DLD1 (cell line): ENCODE data around the gene NETO2.

Experiments
- in situ Hi-C: cut with HindIII; loops from 2 replicates; pipeline ENCODE4 v1.10.0; 2017; ENCODE audit warnings: low sequenced_read_pairs

Gene NETO2

GRCh38 chr16:47049901-47050583 is 93.7 kb downstream of the NETO2 start:
- in situ Hi-C loops = loop anchor here (10.0 kb wide), 1 partner anchor 1135 kb away; no protein-coding TSS in a partner anchor

- in situ Hi-C loops = no loop called here
Measured at GRCh38 chr16:47047524-47048203, 96.1 kb downstream of the NETO2 start.

- in situ Hi-C loops = no loop called here
Measured at GRCh38 chr16:47046726-47047523, 96.8 kb downstream of the NETO2 start.

- in situ Hi-C loops = no loop called here
Measured at GRCh38 chr16:47045459-47045858, 98.3 kb downstream of the NETO2 start.

GRCh38 chr16:47045023-47045422 is 98.7 kb downstream of the NETO2 start:
- in situ Hi-C loops = no loop called here

- in situ Hi-C loops = no loop called here
Measured at GRCh38 chr16:47043970-47044684, 99.6 kb downstream of the NETO2 start.

- in situ Hi-C loops = no loop called here
Measured at GRCh38 chr16:47043200-47043599, 100.5 kb downstream of the NETO2 start.

- in situ Hi-C loops = no loop called here
Measured at GRCh38 chr16:47037746-47038458, 105.8 kb downstream of the NETO2 start.

- in situ Hi-C loops = no loop called here
Measured at GRCh38 chr16:47037396-47037745, 106.4 kb downstream of the NETO2 start.

- in situ Hi-C loops = no loop called here
Measured at GRCh38 chr16:47036201-47036600, 107.5 kb downstream of the NETO2 start.

GRCh38 chr16:47035436-47035835 is 108.3 kb downstream of the NETO2 start:
- in situ Hi-C loops = no loop called here

GRCh38 chr16:47034455-47034854 is 109.3 kb downstream of the NETO2 start:
- in situ Hi-C loops = no loop called here

GRCh38 chr16:47033176-47033575 is 110.6 kb downstream of the NETO2 start:
- in situ Hi-C loops = no loop called here

- in situ Hi-C loops = no loop called here
Measured at GRCh38 chr16:47029724-47030123, 114.0 kb downstream of the NETO2 start.

- in situ Hi-C loops = no loop called here
Measured at GRCh38 chr16:47028767-47029377, 114.9 kb downstream of the NETO2 start.
